Thyroid gland (tissue), 4 donors: ENCODE results near the gene GRIP1.

Experiments
- CTCF ChIP-seq, 6 experiments: fragments of 200-600 bp in 3 of 6; fragments of 450-650 bp in 3 of 6; sonication (generic) in 3 of 6; IDR thresholded peaks; one replicate each; pipeline ENCODE4 v1.5.1; 2016 to 2019; ENCODE audit warnings: antibody characterized with exemption in 6 of 6, mild to moderate bottlenecking in 2 of 6, inconsistent platforms in 1 of 6, moderate library complexity in 1 of 6
- POLR2A ChIP-seq, 2 donors: fragments of 450-650 bp; IDR thresholded peaks; one replicate each; pipeline ENCODE4 v1.6.1; 2017; ENCODE audit warnings: antibody characterized with exemption in 2 of 2, mild to moderate bottlenecking in 2 of 2, moderate library complexity in 1 of 2

- TF ChIP-seq CTCF (IDR thresholded peaks at IDR 0.05) (no peak), POLR2A (IDR thresholded peaks at IDR 0.05) (no peak)
Measured at GRCh38 chr12:66623455-66623854, 55.4 kb downstream of the GRIP1 start.
